H9 (cell line): Measurements from ENCODE around the gene CCDC192. TPM values are rescaled to one million over a fixed set of nuclear protein-coding genes. Genes with fewer than 3 reads are reported as not detected.

Experiments
- DNase-seq: peaks from one replicate; pipeline ENCODE4 v3.0.0-alpha.2; 2017
- H2AFZ ChIP-seq: one replicate; pipeline ENCODE4 v1.6.1; 2013; ENCODE audit warnings: mild to moderate bottlenecking, low read length, control low read depth, moderate library complexity
- H2AK5ac ChIP-seq: 2 replicates; pipeline ENCODE4 v1.6.1; 2013; ENCODE audit warnings: low read length, control low read depth, mixed read lengths; ENCODE audit not compliant: insufficient read length
- H2BK120ac ChIP-seq: one replicate; pipeline ENCODE4 v1.6.1; 2013; ENCODE audit warnings: low read depth, mild to moderate bottlenecking, low read length, control low read depth, inconsistent platforms; ENCODE audit not compliant: poor library complexity, severe bottlenecking
- H2BK12ac ChIP-seq: 2 replicates; pipeline ENCODE4 v1.6.1; 2013; ENCODE audit warnings: low read length, control low read depth, mixed read lengths, low read depth; ENCODE audit not compliant: insufficient read length
- H2BK15ac ChIP-seq: 2 replicates; pipeline ENCODE4 v1.6.1; 2013; ENCODE audit warnings: low read depth, low read length, control low read depth
- H2BK20ac ChIP-seq: one replicate; pipeline ENCODE4 v1.6.1; 2013; ENCODE audit warnings: low read depth, mild to moderate bottlenecking, low read length, control low read depth, inconsistent platforms; ENCODE audit not compliant: poor library complexity, severe bottlenecking
- H2BK5ac ChIP-seq: 2 replicates; pipeline ENCODE4 v1.6.1; 2013; ENCODE audit warnings: low read length, control low read depth, mixed read lengths; ENCODE audit not compliant: insufficient read length
- H3K14ac ChIP-seq: 2 replicates; pipeline ENCODE4 v1.6.1; 2013; ENCODE audit warnings: low read length, control low read depth; ENCODE audit not compliant: insufficient read depth
- H3K18ac ChIP-seq: 2 replicates; pipeline ENCODE4 v1.6.1; 2013; ENCODE audit warnings: low read depth, mild to moderate bottlenecking, mixed read lengths, low read length, control low read depth; ENCODE audit not compliant: insufficient read length
- H3K23ac ChIP-seq: 2 replicates; pipeline ENCODE4 v1.6.1; 2013; ENCODE audit warnings: low read length, control low read depth, mixed read lengths, low read depth; ENCODE audit not compliant: insufficient read length
- H3K23me2 ChIP-seq: 2 replicates; pipeline ENCODE4 v1.6.1; 2013; ENCODE audit warnings: low read depth, mild to moderate bottlenecking, mixed read lengths, low read length, control low read depth; ENCODE audit not compliant: insufficient read length, poor library complexity, severe bottlenecking
- H3K27ac ChIP-seq: 2 replicates; pipeline ENCODE4 v1.5.1; 2013; ENCODE audit warnings: low read length, control low read depth, mixed read lengths, low read depth; ENCODE audit not compliant: insufficient read length
- H3K27me3 ChIP-seq: 2 replicates; pipeline ENCODE4 v1.6.1; 2013; ENCODE audit warnings: low read length, control low read depth, inconsistent platforms; ENCODE audit not compliant: insufficient read depth
- H3K4ac ChIP-seq: 2 replicates; pipeline ENCODE4 v1.6.1; 2013; ENCODE audit warnings: low read depth, mild to moderate bottlenecking, control low read depth, inconsistent platforms, low read length, moderate library complexity
- H3K4me1 ChIP-seq: 2 replicates; pipeline ENCODE4 v1.6.1; 2013; ENCODE audit warnings: low read length, control low read depth, inconsistent platforms; ENCODE audit not compliant: insufficient read depth
- H3K4me2 ChIP-seq: 2 replicates; pipeline ENCODE4 v1.6.1; 2013; ENCODE audit warnings: low read length, control low read depth, mixed read lengths; ENCODE audit not compliant: insufficient read length, insufficient read depth
- H3K56ac ChIP-seq: 2 replicates; pipeline ENCODE4 v1.6.1; 2013; ENCODE audit warnings: low read depth, mild to moderate bottlenecking, mixed read lengths, low read length, control low read depth; ENCODE audit not compliant: insufficient read length
- H3K79me1 ChIP-seq: 2 replicates; pipeline ENCODE4 v1.6.1; 2013; ENCODE audit warnings: low read depth, mild to moderate bottlenecking, moderate library complexity, low read length, control low read depth, inconsistent platforms; ENCODE audit not compliant: insufficient read depth, poor library complexity, severe bottlenecking
- H3K79me2 ChIP-seq: 2 replicates; pipeline ENCODE4 v1.6.1; 2013; ENCODE audit warnings: low read length, control low read depth, inconsistent platforms; ENCODE audit not compliant: insufficient read depth
- H3K9ac ChIP-seq: 2 replicates; pipeline ENCODE4 v1.6.1; 2013; ENCODE audit warnings: low read length, control low read depth, mixed read lengths; ENCODE audit not compliant: insufficient read length; ENCODE audit errors: extremely low read depth
- H3K9me3 ChIP-seq: one replicate; pipeline ENCODE4 v1.6.1; 2013; ENCODE audit warnings: low read depth, low read length, inconsistent platforms; ENCODE audit not compliant: control insufficient read depth
- H3T11ph ChIP-seq: one replicate; pipeline ENCODE4 v1.6.1; 2013; ENCODE audit warnings: mild to moderate bottlenecking, low read length, control low read depth, inconsistent platforms
- H4K20me1 ChIP-seq: one replicate; pipeline ENCODE4 v1.6.1; 2013; ENCODE audit not compliant: control insufficient read depth, insufficient read length, insufficient read depth
- H4K5ac ChIP-seq: 2 replicates; pipeline ENCODE4 v1.6.1; 2013; ENCODE audit warnings: low read depth, mild to moderate bottlenecking, mixed read lengths, low read length, control low read depth; ENCODE audit not compliant: insufficient read length
- H4K8ac ChIP-seq: replicated peaks from 2 replicates; pipeline ENCODE4 v1.6.1; 2013; ENCODE audit warnings: low read length, control low read depth, mixed read lengths, low read depth; ENCODE audit not compliant: insufficient read length
- H4K91ac ChIP-seq: 2 replicates; pipeline ENCODE4 v1.6.1; 2013; ENCODE audit warnings: low read depth, mild to moderate bottlenecking, moderate library complexity, mixed read lengths, low read length, control low read depth; ENCODE audit not compliant: insufficient read length
- H3K27ac Mint-ChIP-seq, 3 experiments: 2 replicates in 2 of 3; 3 replicates in 1 of 3; pipeline ENCODE4 v1.8.0; 2020 to 2021; ENCODE audit warnings: mixed read lengths in 3 of 3, mild to moderate bottlenecking in 1 of 3, moderate library complexity in 1 of 3
- H3K27me3 Mint-ChIP-seq: 2 replicates; pipeline ENCODE4 v1.8.0; 2021; ENCODE audit warnings: low read depth, mild to moderate bottlenecking, moderate library complexity, mixed read lengths
- H3K36me3 Mint-ChIP-seq, 3 experiments: 2 replicates in 2 of 3; 3 replicates in 1 of 3; pipeline ENCODE4 v1.8.0; 2020 to 2021; ENCODE audit warnings: low read depth in 3 of 3, mixed read lengths in 3 of 3; ENCODE audit not compliant: insufficient read depth in 1 of 3
- H3K4me1 Mint-ChIP-seq, 2 experiments: 2 replicates each; pipeline ENCODE4 v1.8.0; 2020; ENCODE audit warnings: mixed read lengths in 2 of 2
- H3K4me3 Mint-ChIP-seq, 2 experiments: 2 replicates in 1 of 2; 3 replicates in 1 of 2; pipeline ENCODE4 v1.8.0; 2020 to 2021; ENCODE audit warnings: mild to moderate bottlenecking in 2 of 2, mixed read lengths in 2 of 2, moderate library complexity in 1 of 2
- H3K9me3 Mint-ChIP-seq, 2 experiments: 2 replicates in 1 of 2; 3 replicates in 1 of 2; pipeline ENCODE4 v1.8.0; 2020; ENCODE audit warnings: mild to moderate bottlenecking in 2 of 2, mixed read lengths in 2 of 2, moderate library complexity in 1 of 2
- CTCF ChIP-seq: fragments of 200-600 bp; sonication (generic); conservative IDR thresholded peaks from 3 replicates; pipeline ENCODE4 v1.8.0; 2021; ENCODE audit warnings: antibody characterized with exemption, mild to moderate bottlenecking
- WGBS: extraction: QIAGEN DNeasy Blood & Tissue Kit; methylation state at CpG from one replicate; pipeline ENCODE4 v1.1.7; 2013; ENCODE audit warnings: missing lambda C conversion rate, low lambda C conversion rate, mixed read lengths; ENCODE audit not compliant: insufficient read length; ENCODE audit errors: extremely low coverage; 5-methylcytosine and 5-hydroxymethylcytosine counted together
- total RNA-seq: library from RNA; stranded (reverse); gene quantifications from 2 replicates; pipeline ENCODE4 v1.2.1, GENCODE V29; 2021

CCDC192 gene
- total RNA-seq, 1 experiment from 2014 or later: not detected

GRCh38 chr5:127961006-127961762, 258.0 kb downstream of the CCDC192 start:
- Histone ChIP-seq H2BK120ac (no peak overlapping the region), H2BK15ac (no peak overlapping the region), H4K20me1 (no peaks in the 10 kb centered on the region), H3K4me2 (no peak overlapping the region), H3K9ac (no peak overlapping the region), H2BK20ac (no peak overlapping the region), H3K4ac (no peak overlapping the region), H2AK5ac (no peak overlapping the region), H3K27me3 (no peaks in the 10 kb centered on the region), H4K5ac (no peak overlapping the region), H3K9me3 (no peaks in the 10 kb centered on the region), H2AFZ (no peak overlapping the region), H3T11ph (no peak overlapping the region), H3K79me2 (no peaks in the 10 kb centered on the region), H2BK12ac (no peak overlapping the region), H4K91ac (no peak overlapping the region), H3K14ac (no peak overlapping the region), H3K27ac (no peak overlapping the region), H3K23me2 (no peaks in the 10 kb centered on the region), H2BK5ac (no peak overlapping the region), H3K4me1 (no peaks in the 10 kb centered on the region), H3K18ac (no peak overlapping the region), H3K79me1 (no peaks in the 10 kb centered on the region), H4K8ac (no peak overlapping the region), H3K23ac (no peak overlapping the region), H3K56ac (no peak overlapping the region)
- Mint-ChIP-seq H3K9me3 (no peaks in the 10 kb centered on the region), H3K36me3 (no peaks in the 10 kb centered on the region), H3K4me3 (no peak overlapping the region), H3K27ac (no peak overlapping the region), H3K4me1 (peaks cover 11 to 13% of the 10 kb centered on the region in 2 experiments), H3K27me3 (no peaks in the 10 kb centered on the region)
- no peak for DNase-seq
- WGBS: no CpG with 5 or more reads among the region's 2 CpGs
- no peak for TF ChIP-seq CTCF
